HepG2 (cell line): Measurements from ENCODE around the gene DQX1. TPM values are rescaled to one million over a fixed set of nuclear protein-coding genes. Genes with fewer than 3 reads are reported as not detected.

Experiments
- CCAR2 ChIP-seq: fragments of 200-400 bp; formaldehyde crosslinking; optimal IDR thresholded peaks from 2 replicates; pipeline ENCODE3; 2018; ENCODE audit warnings: low read depth, mild to moderate bottlenecking, low read length, moderate library complexity
- CHD4 ChIP-seq: fragments of 200-600 bp; sonication (generic); IDR thresholded peaks from 2 replicates; pipeline ENCODE4 v1.7.0; 2017; ENCODE audit warnings: mild to moderate bottlenecking, low read length, borderline replicate concordance
- DR1 ChIP-seq: sonication (generic); formaldehyde crosslinking; IDR thresholded peaks from 2 replicates; pipeline ENCODE4 v1.8.0; 2021; ENCODE audit warnings: mild to moderate bottlenecking, missing genetic modification reagents, inconsistent platforms
- FOXO1 ChIP-seq: sonication (generic); formaldehyde crosslinking; IDR thresholded peaks from 2 replicates; pipeline ENCODE4 v1.4.0; 2020; ENCODE audit warnings: missing genetic modification reagents
- GATAD1 ChIP-seq: IDR thresholded peaks from 2 replicates; pipeline ENCODE4 v1.6.1; 2016; ENCODE audit warnings: missing genetic modification reagents, missing compliant biosample characterization
- GFI1 ChIP-seq: sonication (generic); formaldehyde crosslinking; IDR thresholded peaks from 2 replicates; pipeline ENCODE4 v1.5.0; 2020; ENCODE audit warnings: missing genetic modification reagents, mild to moderate bottlenecking, borderline replicate concordance
- HES4 ChIP-seq: sonication (generic); formaldehyde crosslinking; IDR thresholded peaks from 2 replicates; pipeline ENCODE4 v1.9.0; 2021; ENCODE audit warnings: mild to moderate bottlenecking, missing genetic modification reagents, borderline replicate concordance
- KMT2B ChIP-seq: IDR thresholded peaks from 2 replicates; pipeline ENCODE4 v1.6.1; 2016; ENCODE audit warnings: missing genetic modification reagents, missing compliant biosample characterization
- MNT ChIP-seq: fragments of 450-650 bp; IDR thresholded peaks from 2 replicates; pipeline ENCODE4 v1.6.1; 2016
- PCBP2 ChIP-seq: fragments of 200-400 bp; formaldehyde crosslinking; optimal IDR thresholded peaks from 2 replicates; pipeline ENCODE3; 2018; ENCODE audit warnings: low read length, low read depth; ENCODE audit not compliant: poor library complexity, severe bottlenecking
- RNF2 ChIP-seq: fragments of 450-650 bp; conservative IDR thresholded peaks from 2 replicates; pipeline ENCODE4 v1.6.1; 2016; ENCODE audit warnings: low read depth
- SIN3A ChIP-seq: IDR thresholded peaks from 2 replicates; pipeline ENCODE4 v1.6.1; 2011; ENCODE audit warnings: low read depth, mild to moderate bottlenecking, control low read depth, low read length, borderline replicate concordance
- ZFP91 ChIP-seq: sonication (generic); formaldehyde crosslinking; IDR thresholded peaks from 2 replicates; pipeline ENCODE4 v1.9.0; 2022; ENCODE audit warnings: missing genetic modification reagents, mild to moderate bottlenecking, borderline replicate concordance
- ZFY ChIP-seq: sonication (generic); formaldehyde crosslinking; IDR thresholded peaks from 2 replicates; pipeline ENCODE4 v1.4.0; 2020; ENCODE audit warnings: missing genetic modification reagents
- ZNF253 ChIP-seq: sonication (generic); formaldehyde crosslinking; IDR thresholded peaks from 2 replicates; pipeline ENCODE4 v1.8.0; 2022; ENCODE audit warnings: mild to moderate bottlenecking, missing genetic modification reagents, borderline replicate concordance
- ZNF556 ChIP-seq: sonication (generic); formaldehyde crosslinking; IDR thresholded peaks from 2 replicates; pipeline ENCODE4 v1.4.0; 2020; ENCODE audit warnings: mild to moderate bottlenecking, missing genetic modification reagents, borderline replicate concordance
- ZNF589 ChIP-seq: sonication (generic); formaldehyde crosslinking; conservative IDR thresholded peaks from 2 replicates; pipeline ENCODE4 v1.8.0; 2022; ENCODE audit warnings: mild to moderate bottlenecking, moderate library complexity, missing genetic modification reagents
- ZNF770 ChIP-seq: sonication (generic); formaldehyde crosslinking; IDR thresholded peaks from 2 replicates; pipeline ENCODE4 v1.5.0; 2020; ENCODE audit warnings: mild to moderate bottlenecking, missing genetic modification reagents
- ZNF878 ChIP-seq: sonication (generic); formaldehyde crosslinking; IDR thresholded peaks from 2 replicates; pipeline ENCODE4 v1.8.1; 2023; ENCODE audit warnings: mild to moderate bottlenecking, missing genetic modification reagents, moderate library complexity
- polyA plus RNA-seq, 8 experiments: library from polyadenylated mRNA; depleted of rRNA in 3 of 8; stranded (reverse) in 7 of 8; unstranded in 1 of 8; fragments of >200 nt; fragmentation: Illumina TruSeq in 4 of 8; extraction: Trizol in 4 of 8; gene quantifications; 2 replicates each; pipeline versions ENCODE4 v1.2.1 to v1.2.3, GENCODE V29; 2011 to 2016; ENCODE audit warnings: low read depth in 4 of 8, missing spikeins in 1 of 8, mixed read lengths in 1 of 8; ENCODE audit not compliant: insufficient read depth in 1 of 8
- total RNA-seq, 5 experiments: library from RNA; depleted of rRNA; stranded (reverse); fragments of >200 nt; fragmentation: Illumina TruSeq; extraction: Trizol; gene quantifications; 2 replicates each; pipeline ENCODE4 v1.2.3, GENCODE V29; 2016; ENCODE audit warnings: low read depth in 1 of 5
- TF ChIP-seq, protein P1 (sequence below): sonication (generic); formaldehyde crosslinking; IDR thresholded peaks from 2 replicates; pipeline ENCODE4 v1.4.0; 2020; ENCODE audit warnings: missing genetic modification reagents, borderline replicate concordance
- TF ChIP-seq, protein P2 (sequence below): conservative IDR thresholded peaks from 2 replicates; pipeline ENCODE4 v1.6.1; 2018; ENCODE audit warnings: missing genetic modification reagents

DQX1 gene
- total and polyA plus RNA-seq, 2 of the 13 experiments (the other 11 are each of a cell fraction or from before 2014, with no cell fraction given): 27.6 to 89.8 TPM

DNA sequence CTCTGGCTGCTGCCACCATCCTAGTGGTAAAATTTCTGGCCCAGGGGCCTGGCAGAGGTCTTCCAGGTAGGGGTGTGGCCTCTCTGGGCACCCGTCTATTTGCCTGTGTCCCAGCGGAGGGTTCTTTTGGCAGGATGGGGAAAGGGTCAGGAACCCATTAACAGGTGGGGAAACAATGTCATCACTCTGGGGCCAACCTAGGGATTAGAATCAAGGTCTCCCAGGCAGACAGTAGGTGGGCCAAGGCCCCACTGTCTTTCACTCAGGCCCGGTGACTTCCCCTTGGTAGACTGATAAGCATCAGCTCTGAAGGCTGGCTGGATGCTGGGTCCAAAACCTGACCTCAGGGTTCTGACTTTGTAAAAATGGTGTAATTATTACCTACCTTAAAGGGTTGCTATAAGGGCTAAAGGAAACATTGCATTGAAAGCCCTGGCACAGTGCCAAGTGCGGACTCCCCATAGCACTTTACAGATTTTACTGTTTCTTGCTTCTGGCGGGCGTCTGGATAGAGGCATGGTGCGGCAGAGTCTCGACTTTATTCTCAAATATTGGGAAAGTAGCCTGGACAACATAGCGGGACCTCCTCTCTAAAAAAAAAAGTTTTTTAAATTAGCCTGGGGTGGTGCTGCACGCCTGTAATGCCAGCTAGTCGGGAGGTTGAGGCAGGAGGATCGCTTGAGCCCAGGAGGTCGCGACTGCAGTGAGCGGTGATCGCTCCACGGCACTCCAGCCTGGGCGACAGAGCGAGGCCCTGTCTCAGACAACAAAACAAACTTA, 28.8 kb downstream of the DQX1 start (continued):
- TF ChIP-seq GFI1 (CRISPR knock-in tag) (no peak), ZNF770 (peak; percentile 67; the same call in 1 of the 2 replicates), HES4 (CRISPR knock-in tag) (no peak), ZFP91 (CRISPR knock-in tag) (no peak), FOXO1 (CRISPR knock-in tag) (no peak), ZFY (CRISPR knock-in tag) (no peak; the same call in 1 of the 2 replicates), CHD4 (peak; percentile 87), RNF2 (no peak), MNT (no peak), CCAR2 (no peak), ZNF253 (CRISPR knock-in tag) (0 out of 2 replicates have a peak, but pooled peaks have one; percentile 67), PCBP2 (no peak), DR1 (CRISPR knock-in tag) (no peak), ZNF589 (no peak), GATAD1 (CRISPR knock-in tag) (peak; percentile 21; the same call in 1 of the 2 replicates), ZNF878 (CRISPR knock-in tag) (no peak), ZNF556 (CRISPR knock-in tag) (no peak), SIN3A (no peak), KMT2B (CRISPR knock-in tag) (0 out of 2 replicates have a peak, but pooled peaks have one; percentile 33)
- TF ChIP-seq, protein P1, sequence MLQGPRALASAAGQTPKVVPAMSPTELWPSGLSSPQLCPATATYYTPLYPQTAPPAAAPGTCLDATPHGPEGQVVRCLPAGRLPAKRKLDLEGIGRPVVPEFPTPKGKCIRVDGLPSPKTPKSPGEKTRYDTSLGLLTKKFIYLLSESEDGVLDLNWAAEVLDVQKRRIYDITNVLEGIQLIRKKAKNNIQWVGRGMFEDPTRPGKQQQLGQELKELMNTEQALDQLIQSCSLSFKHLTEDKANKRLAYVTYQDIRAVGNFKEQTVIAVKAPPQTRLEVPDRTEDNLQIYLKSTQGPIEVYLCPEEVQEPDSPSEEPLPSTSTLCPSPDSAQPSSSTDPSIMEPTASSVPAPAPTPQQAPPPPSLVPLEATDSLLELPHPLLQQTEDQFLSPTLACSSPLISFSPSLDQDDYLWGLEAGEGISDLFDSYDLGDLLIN (CRISPR knock-in tag): no peak
- TF ChIP-seq, protein P2, sequence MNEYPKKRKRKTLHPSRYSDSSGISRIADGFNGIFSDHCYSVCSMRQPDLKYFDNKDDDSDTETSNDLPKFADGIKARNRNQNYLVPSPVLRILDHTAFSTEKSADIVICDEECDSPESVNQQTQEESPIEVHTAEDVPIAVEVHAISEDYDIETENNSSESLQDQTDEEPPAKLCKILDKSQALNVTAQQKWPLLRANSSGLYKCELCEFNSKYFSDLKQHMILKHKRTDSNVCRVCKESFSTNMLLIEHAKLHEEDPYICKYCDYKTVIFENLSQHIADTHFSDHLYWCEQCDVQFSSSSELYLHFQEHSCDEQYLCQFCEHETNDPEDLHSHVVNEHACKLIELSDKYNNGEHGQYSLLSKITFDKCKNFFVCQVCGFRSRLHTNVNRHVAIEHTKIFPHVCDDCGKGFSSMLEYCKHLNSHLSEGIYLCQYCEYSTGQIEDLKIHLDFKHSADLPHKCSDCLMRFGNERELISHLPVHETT (CRISPR knock-in tag): no peak; the same call in 1 of the 2 replicates
